PFSK-1 (cell line): Measurements from ENCODE around the gene PKP2.

ENCODE experiments used
- FOXP2 ChIP-seq: optimal IDR thresholded peaks from 2 replicates; pipeline ENCODE3; 2011; ENCODE audit warnings: borderline replicate concordance, control low read depth, inconsistent platforms; ENCODE audit not compliant: insufficient read depth; ENCODE audit errors: extremely low read length, extremely low read depth
- POLR2AphosphoS5 ChIP-seq: IDR thresholded peaks from 2 replicates; pipeline ENCODE4 v1.6.1; 2012; ENCODE audit warnings: low read depth, mild to moderate bottlenecking, control low read depth, low read length, moderate library complexity
- REST ChIP-seq, 2 experiments: IDR thresholded peaks; 2 replicates each; pipeline versions ENCODE4 v1.6.1 to v1.8.0; 2011 to 2012; ENCODE audit warnings: low read depth in 2 of 2, low read length in 2 of 2, control low read depth in 1 of 2, inconsistent platforms in 1 of 2, mild to moderate bottlenecking in 1 of 2, moderate library complexity in 1 of 2; ENCODE audit not compliant: insufficient read depth in 1 of 2
- SIN3A ChIP-seq: IDR thresholded peaks from 2 replicates; pipeline ENCODE4 v1.6.1; 2012; ENCODE audit warnings: mild to moderate bottlenecking, low read length, moderate library complexity, borderline replicate concordance; ENCODE audit not compliant: insufficient read depth
- TAF1 ChIP-seq: IDR thresholded peaks from 2 replicates; pipeline ENCODE4 v1.6.1; 2012; ENCODE audit warnings: low read length, control low read depth, borderline replicate concordance; ENCODE audit not compliant: insufficient read depth

The PKP2 gene

GRCh38 chr12:32789446-32789845 is 107.1 kb downstream of the PKP2 start:
- TF ChIP-seq SIN3A (no peak), TAF1 (no peak), REST (IDR thresholded peaks at IDR 0.05; ENCODE audit: insufficient read depth in 1 of 2, low read depth in 2 of 2, low read length in 2 of 2) (no peak), POLR2AphosphoS5 (no peak), FOXP2 (no peak)

- TF ChIP-seq SIN3A = no peak
- TF ChIP-seq FOXP2 = no peak
- no peak for TF ChIP-seq TAF1
- no peak for TF ChIP-seq REST (IDR thresholded peaks at IDR 0.05; ENCODE audit: insufficient read depth in 1 of 2, low read depth in 2 of 2, low read length in 2 of 2)
- TF ChIP-seq POLR2AphosphoS5 = no peak
These were observed 108.2 kb downstream of the PKP2 start for GRCh38 chr12:32788405-32788804.

GRCh38 chr12:32785557-32785956 is 111.0 kb downstream of the PKP2 start:
- no peak for TF ChIP-seq POLR2AphosphoS5
- TF ChIP-seq SIN3A = no peak
- no peak for TF ChIP-seq REST (IDR thresholded peaks at IDR 0.05; ENCODE audit: insufficient read depth in 1 of 2, low read depth in 2 of 2, low read length in 2 of 2)
- no peak for TF ChIP-seq FOXP2
- no peak for TF ChIP-seq TAF1

- TF ChIP-seq POLR2AphosphoS5 (no peak), SIN3A (no peak), REST (IDR thresholded peaks at IDR 0.05; ENCODE audit: insufficient read depth in 1 of 2, low read depth in 2 of 2, low read length in 2 of 2) (no peak)
These were observed 113.5 kb downstream of the PKP2 start for GRCh38 chr12:32783029-32783428.

GRCh38 chr12:32780071-32780470 is 116.5 kb downstream of the PKP2 start:
- no peak for TF ChIP-seq FOXP2
- no peak for TF ChIP-seq SIN3A
- no peak for TF ChIP-seq TAF1
- TF ChIP-seq POLR2AphosphoS5 = no peak
- TF ChIP-seq REST (IDR thresholded peaks at IDR 0.05; ENCODE audit: insufficient read depth in 1 of 2, low read depth in 2 of 2, low read length in 2 of 2) = no peak
